Measurements from ENCODE around the gene LRRC49.

Gene LRRC49

GRCh38 chr15:71057143-71057542, 164.5 kb downstream of the LRRC49 start:
- DNase-seq = no peak

- DNase-seq = no peak
Measured at GRCh38 chr15:71057581-71057980, 165.0 kb downstream of the LRRC49 start.

GRCh38 chr15:71060983-71061382, 168.4 kb downstream of the LRRC49 start:
- DNase-seq = no peak

- DNase-seq = no peak
Measured at GRCh38 chr15:71066983-71067382, 174.4 kb downstream of the LRRC49 start.

GRCh38 chr15:71069693-71070092, 177.1 kb downstream of the LRRC49 start:
- DNase-seq = no peak

GRCh38 chr15:71071529-71071928, 178.9 kb downstream of the LRRC49 start:
- no peak for DNase-seq

- no peak for DNase-seq
Measured at GRCh38 chr15:71072423-71072822, 179.8 kb downstream of the LRRC49 start.

GRCh38 chr15:71078506-71079207, 186.0 kb downstream of the LRRC49 start:
- DNase-seq = no peak

- no peak for DNase-seq
Measured at GRCh38 chr15:71079208-71080044, 186.8 kb downstream of the LRRC49 start.

- no peak for DNase-seq
Measured at GRCh38 chr15:71080166-71080565, 187.5 kb downstream of the LRRC49 start.

GRCh38 chr15:71080705-71081104, 188.1 kb downstream of the LRRC49 start:
- no peak for DNase-seq

- no peak for DNase-seq
Measured at GRCh38 chr15:71082803-71083202, 190.2 kb downstream of the LRRC49 start.

GRCh38 chr15:71083349-71083748, 190.7 kb downstream of the LRRC49 start:
- DNase-seq = no peak

GRCh38 chr15:71084264-71084663, 191.6 kb downstream of the LRRC49 start:
- no peak for DNase-seq

- DNase-seq = no peak
Measured at GRCh38 chr15:71085809-71086208, 193.2 kb downstream of the LRRC49 start.

- DNase-seq = no peak
Measured at GRCh38 chr15:71088155-71088554, 195.5 kb downstream of the LRRC49 start.

- DNase-seq = no peak
Measured at GRCh38 chr15:71088683-71089082, 196.1 kb downstream of the LRRC49 start.

GRCh38 chr15:71089801-71090200, 197.2 kb downstream of the LRRC49 start:
- no peak for DNase-seq

GRCh38 chr15:71091601-71092000, 199.0 kb downstream of the LRRC49 start:
- no peak for DNase-seq

GRCh38 chr15:71092056-71092600, 199.5 kb downstream of the LRRC49 start:
- no peak for DNase-seq

- no peak for DNase-seq
Measured at GRCh38 chr15:71093054-71094024, 200.7 kb downstream of the LRRC49 start.

GRCh38 chr15:71094137-71094536, 201.5 kb downstream of the LRRC49 start:
- DNase-seq = no peak

- no peak for DNase-seq
Measured at GRCh38 chr15:71096676-71097075, 204.1 kb downstream of the LRRC49 start.
